ENCODE data around the gene KCTD5.

DNA sequence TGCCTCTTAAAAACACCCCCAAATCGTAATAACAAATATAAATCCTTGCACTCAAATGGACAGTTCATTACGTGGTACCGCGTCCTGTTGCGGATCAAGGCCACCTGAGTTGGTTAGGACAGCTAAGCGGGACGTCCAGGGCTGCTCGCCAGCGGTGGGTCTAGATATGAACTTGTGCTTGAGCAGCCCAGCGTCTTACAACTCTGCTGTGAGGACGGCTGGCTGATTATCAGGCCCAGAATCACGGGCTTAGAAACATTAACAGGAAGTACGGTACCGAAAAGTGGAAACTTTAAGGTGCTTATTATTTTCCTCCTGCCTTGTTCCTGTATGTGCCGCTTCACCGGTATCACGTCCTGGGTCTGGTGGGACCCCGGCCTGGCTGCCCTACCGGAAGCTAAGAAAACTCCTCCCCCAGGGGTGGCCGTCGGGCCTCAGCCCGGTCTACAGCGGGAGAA lies 69.3 kb downstream of the KCTD5 start:
- TF ChIP-seq, protein P1, sequence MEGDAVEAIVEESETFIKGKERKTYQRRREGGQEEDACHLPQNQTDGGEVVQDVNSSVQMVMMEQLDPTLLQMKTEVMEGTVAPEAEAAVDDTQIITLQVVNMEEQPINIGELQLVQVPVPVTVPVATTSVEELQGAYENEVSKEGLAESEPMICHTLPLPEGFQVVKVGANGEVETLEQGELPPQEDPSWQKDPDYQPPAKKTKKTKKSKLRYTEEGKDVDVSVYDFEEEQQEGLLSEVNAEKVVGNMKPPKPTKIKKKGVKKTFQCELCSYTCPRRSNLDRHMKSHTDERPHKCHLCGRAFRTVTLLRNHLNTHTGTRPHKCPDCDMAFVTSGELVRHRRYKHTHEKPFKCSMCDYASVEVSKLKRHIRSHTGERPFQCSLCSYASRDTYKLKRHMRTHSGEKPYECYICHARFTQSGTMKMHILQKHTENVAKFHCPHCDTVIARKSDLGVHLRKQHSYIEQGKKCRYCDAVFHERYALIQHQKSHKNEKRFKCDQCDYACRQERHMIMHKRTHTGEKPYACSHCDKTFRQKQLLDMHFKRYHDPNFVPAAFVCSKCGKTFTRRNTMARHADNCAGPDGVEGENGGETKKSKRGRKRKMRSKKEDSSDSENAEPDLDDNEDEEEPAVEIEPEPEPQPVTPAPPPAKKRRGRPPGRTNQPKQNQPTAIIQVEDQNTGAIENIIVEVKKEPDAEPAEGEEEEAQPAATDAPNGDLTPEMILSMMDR (IDR thresholded peaks at IDR 0.05; ENCODE audit: poor library complexity, severe bottlenecking): no peak
- no peak for TF ChIP-seq MXI1 (conservative IDR thresholded peaks at IDR 0.05; ENCODE audit: poor library complexity, severe bottlenecking)
- TF ChIP-seq, protein P2, sequence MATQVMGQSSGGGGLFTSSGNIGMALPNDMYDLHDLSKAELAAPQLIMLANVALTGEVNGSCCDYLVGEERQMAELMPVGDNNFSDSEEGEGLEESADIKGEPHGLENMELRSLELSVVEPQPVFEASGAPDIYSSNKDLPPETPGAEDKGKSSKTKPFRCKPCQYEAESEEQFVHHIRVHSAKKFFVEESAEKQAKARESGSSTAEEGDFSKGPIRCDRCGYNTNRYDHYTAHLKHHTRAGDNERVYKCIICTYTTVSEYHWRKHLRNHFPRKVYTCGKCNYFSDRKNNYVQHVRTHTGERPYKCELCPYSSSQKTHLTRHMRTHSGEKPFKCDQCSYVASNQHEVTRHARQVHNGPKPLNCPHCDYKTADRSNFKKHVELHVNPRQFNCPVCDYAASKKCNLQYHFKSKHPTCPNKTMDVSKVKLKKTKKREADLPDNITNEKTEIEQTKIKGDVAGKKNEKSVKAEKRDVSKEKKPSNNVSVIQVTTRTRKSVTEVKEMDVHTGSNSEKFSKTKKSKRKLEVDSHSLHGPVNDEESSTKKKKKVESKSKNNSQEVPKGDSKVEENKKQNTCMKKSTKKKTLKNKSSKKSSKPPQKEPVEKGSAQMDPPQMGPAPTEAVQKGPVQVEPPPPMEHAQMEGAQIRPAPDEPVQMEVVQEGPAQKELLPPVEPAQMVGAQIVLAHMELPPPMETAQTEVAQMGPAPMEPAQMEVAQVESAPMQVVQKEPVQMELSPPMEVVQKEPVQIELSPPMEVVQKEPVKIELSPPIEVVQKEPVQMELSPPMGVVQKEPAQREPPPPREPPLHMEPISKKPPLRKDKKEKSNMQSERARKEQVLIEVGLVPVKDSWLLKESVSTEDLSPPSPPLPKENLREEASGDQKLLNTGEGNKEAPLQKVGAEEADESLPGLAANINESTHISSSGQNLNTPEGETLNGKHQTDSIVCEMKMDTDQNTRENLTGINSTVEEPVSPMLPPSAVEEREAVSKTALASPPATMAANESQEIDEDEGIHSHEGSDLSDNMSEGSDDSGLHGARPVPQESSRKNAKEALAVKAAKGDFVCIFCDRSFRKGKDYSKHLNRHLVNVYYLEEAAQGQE (IDR thresholded peaks at IDR 0.05; ENCODE audit: borderline replicate concordance): no peak
- TF ChIP-seq EZH2 (IDR thresholded peaks at IDR 0.05; ENCODE audit: borderline replicate concordance, insufficient read depth, low read length, poor library complexity, severe bottlenecking): no peak
- TF ChIP-seq RAD21 (conservative IDR thresholded peaks at IDR 0.05): no peak

Data from neural cell (in vitro differentiated cells).